ENCODE data around the gene MDP1.

DNA sequence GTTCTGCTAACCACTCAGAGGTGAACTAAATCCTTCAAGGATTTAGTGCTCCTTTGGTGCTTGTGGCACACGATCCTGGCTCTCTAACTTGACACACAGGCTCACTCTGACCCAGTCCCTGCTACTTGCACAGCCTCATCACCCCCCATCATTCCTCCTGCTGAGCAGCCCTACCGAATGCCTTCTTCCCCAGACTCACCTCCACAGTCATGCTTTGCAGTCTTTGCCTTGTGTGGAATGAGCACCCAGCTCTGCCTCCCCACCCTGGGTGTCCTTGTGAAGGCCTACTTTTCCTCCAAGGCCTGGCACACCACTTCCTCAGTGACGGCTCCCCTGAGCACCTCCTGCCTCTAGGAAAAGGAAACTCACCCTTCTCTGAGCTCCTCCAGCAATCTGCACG, 34.5 kb upstream of the MDP1 start:
- no peak for TF ChIP-seq TCF7L2 (IDR thresholded peaks at IDR 0.05; ENCODE audit: low read depth, low read length)
- TF ChIP-seq, protein P1, sequence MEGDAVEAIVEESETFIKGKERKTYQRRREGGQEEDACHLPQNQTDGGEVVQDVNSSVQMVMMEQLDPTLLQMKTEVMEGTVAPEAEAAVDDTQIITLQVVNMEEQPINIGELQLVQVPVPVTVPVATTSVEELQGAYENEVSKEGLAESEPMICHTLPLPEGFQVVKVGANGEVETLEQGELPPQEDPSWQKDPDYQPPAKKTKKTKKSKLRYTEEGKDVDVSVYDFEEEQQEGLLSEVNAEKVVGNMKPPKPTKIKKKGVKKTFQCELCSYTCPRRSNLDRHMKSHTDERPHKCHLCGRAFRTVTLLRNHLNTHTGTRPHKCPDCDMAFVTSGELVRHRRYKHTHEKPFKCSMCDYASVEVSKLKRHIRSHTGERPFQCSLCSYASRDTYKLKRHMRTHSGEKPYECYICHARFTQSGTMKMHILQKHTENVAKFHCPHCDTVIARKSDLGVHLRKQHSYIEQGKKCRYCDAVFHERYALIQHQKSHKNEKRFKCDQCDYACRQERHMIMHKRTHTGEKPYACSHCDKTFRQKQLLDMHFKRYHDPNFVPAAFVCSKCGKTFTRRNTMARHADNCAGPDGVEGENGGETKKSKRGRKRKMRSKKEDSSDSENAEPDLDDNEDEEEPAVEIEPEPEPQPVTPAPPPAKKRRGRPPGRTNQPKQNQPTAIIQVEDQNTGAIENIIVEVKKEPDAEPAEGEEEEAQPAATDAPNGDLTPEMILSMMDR (IDR thresholded peaks at IDR 0.05): no peak
- TF ChIP-seq POLR2AphosphoS5 (IDR thresholded peaks at IDR 0.05; ENCODE audit: low read depth, low read length): no peak
- TF ChIP-seq SIN3A (IDR thresholded peaks at IDR 0.05; ENCODE audit: borderline replicate concordance, insufficient read depth, low read depth, low read length): no peak

Measured in Panc1 (cell line).